GM23338 (cell line): ENCODE data around the gene DPYSL5. TPM values are rescaled to one million over a fixed set of nuclear protein-coding genes. Genes with fewer than 3 reads are reported as not detected.

ENCODE experiments used
- ATAC-seq: fragments of 200-7000 bp; cut with Tn5 transposase; 3 replicates; pipeline ENCODE4 v1.9.1; 2020
- DNase-seq: peaks from one replicate; pipeline ENCODE4 v3.0.0-alpha.2; 2015; ENCODE audit warnings: low spot score
- H2AFZ ChIP-seq: fragments of 200-600 bp; sonication (generic); 2 replicates; pipeline ENCODE4 v1.8.0; 2016; ENCODE audit warnings: antibody characterized with exemption, mild to moderate bottlenecking, moderate library complexity
- H3F3A ChIP-seq: fragments of 200-600 bp; sonication (generic); replicated peaks from 2 replicates; pipeline ENCODE4 v1.8.0; 2017; ENCODE audit warnings: antibody characterized with exemption, mixed run types, low read depth
- H3K27ac ChIP-seq: fragments of 200-600 bp; sonication (generic); 2 replicates; pipeline ENCODE4 v1.6.1; 2016; ENCODE audit warnings: low read depth
- H3K27me3 ChIP-seq: fragments of 200-600 bp; sonication (generic); 2 replicates; pipeline ENCODE4 v1.8.0; 2016; ENCODE audit warnings: mild to moderate bottlenecking, mixed run types, moderate library complexity; ENCODE audit not compliant: insufficient read depth
- H3K36me3 ChIP-seq: fragments of 200-600 bp; sonication (generic); 2 replicates; pipeline ENCODE4 v1.8.0; 2016; ENCODE audit warnings: mild to moderate bottlenecking; ENCODE audit not compliant: insufficient read depth
- H3K4me1 ChIP-seq: fragments of 200-600 bp; sonication (generic); 2 replicates; pipeline ENCODE4 v1.8.0; 2016; ENCODE audit warnings: mild to moderate bottlenecking, moderate library complexity; ENCODE audit not compliant: insufficient read depth
- H3K4me2 ChIP-seq: fragments of 200-600 bp; sonication (generic); 2 replicates; pipeline ENCODE4 v1.7.1; 2017; ENCODE audit warnings: mixed run types
- H3K4me3 ChIP-seq: fragments of 200-600 bp; sonication (generic); 2 replicates; pipeline ENCODE4 v1.6.1; 2016; ENCODE audit warnings: mixed run types
- H3K79me2 ChIP-seq: fragments of 200-600 bp; sonication (generic); replicated peaks from 2 replicates; pipeline ENCODE4 v1.8.0; 2017; ENCODE audit warnings: mild to moderate bottlenecking; ENCODE audit not compliant: insufficient read depth
- H3K9me2 ChIP-seq: fragments of 200-600 bp; sonication (generic); 2 replicates; pipeline ENCODE4 v1.8.0; 2017; ENCODE audit not compliant: insufficient read depth
- H4K20me1 ChIP-seq: fragments of 200-600 bp; sonication (generic); replicated peaks from 2 replicates; pipeline ENCODE4 v1.8.0; 2017; ENCODE audit warnings: mild to moderate bottlenecking; ENCODE audit not compliant: insufficient read depth
- H3K27ac Mint-ChIP-seq: 2 replicates; pipeline ENCODE4 v1.8.0; 2020; ENCODE audit warnings: inconsistent platforms, mild to moderate bottlenecking, moderate library complexity, mixed read lengths
- H3K27me3 Mint-ChIP-seq: 3 replicates; pipeline ENCODE4 v1.8.0; 2022; ENCODE audit warnings: low read depth, mild to moderate bottlenecking, moderate library complexity, mixed read lengths, inconsistent platforms; ENCODE audit not compliant: insufficient read depth, poor library complexity
- H3K36me3 Mint-ChIP-seq: 3 replicates; pipeline ENCODE4 v1.8.0; 2021; ENCODE audit warnings: low read depth, mild to moderate bottlenecking, inconsistent platforms, moderate library complexity, mixed read lengths
- H3K4me1 Mint-ChIP-seq: 3 replicates; pipeline ENCODE4 v1.8.0; 2020; ENCODE audit warnings: mild to moderate bottlenecking, inconsistent platforms, mixed read lengths
- H3K4me3 Mint-ChIP-seq: 3 replicates; pipeline ENCODE4 v1.8.0; 2021; ENCODE audit warnings: moderate library complexity, mild to moderate bottlenecking, inconsistent platforms, mixed read lengths
- H3K9me3 Mint-ChIP-seq: 3 replicates; pipeline ENCODE4 v1.8.0; 2020; ENCODE audit warnings: moderate library complexity, mild to moderate bottlenecking, inconsistent platforms, mixed read lengths
- CREB1 ChIP-seq: fragments of 250-450 bp; sonication (Bioruptor Pico); IDR thresholded peaks from 2 replicates; pipeline ENCODE4 v1.5.0; 2020; ENCODE audit warnings: low read depth, mild to moderate bottlenecking, moderate library complexity
- EZH2 ChIP-seq: fragments of 200-600 bp; sonication (generic); IDR thresholded peaks from one replicate; pipeline ENCODE4 v1.8.0; 2017; ENCODE audit warnings: antibody characterized with exemption, mild to moderate bottlenecking, low read depth; ENCODE audit not compliant: unreplicated experiment
- EZH2phosphoT487 ChIP-seq: fragments of 200-600 bp; sonication (generic); IDR thresholded peaks from one replicate; pipeline ENCODE4 v1.8.1; 2018; ENCODE audit warnings: antibody characterized with exemption; ENCODE audit not compliant: unreplicated experiment
- JUNB ChIP-seq: IDR thresholded peaks from one replicate; pipeline ENCODE4 v1.6.1; 2016; ENCODE audit warnings: antibody characterized with exemption; ENCODE audit not compliant: unreplicated experiment
- NANOG ChIP-seq: IDR thresholded peaks from 2 replicates; pipeline ENCODE4 v1.6.1; 2016; ENCODE audit warnings: antibody characterized with exemption, borderline replicate concordance
- POLR2AphosphoS5 ChIP-seq: IDR thresholded peaks from 2 replicates; pipeline ENCODE4 v1.6.1; 2016; ENCODE audit warnings: antibody characterized with exemption, low read depth
- ZNF114 ChIP-seq: fragments of 250-450 bp; sonication (Bioruptor Pico); IDR thresholded peaks from 2 replicates; pipeline ENCODE4 v1.5.0; 2020; ENCODE audit warnings: mild to moderate bottlenecking, moderate library complexity
- ZNF331 ChIP-seq: fragments of 250-450 bp; sonication (Bioruptor Pico); IDR thresholded peaks from 2 replicates; pipeline ENCODE4 v1.5.0; 2020; ENCODE audit warnings: low read depth, mild to moderate bottlenecking, moderate library complexity
- polyA plus RNA-seq: library from polyadenylated mRNA; unstranded; fragments of >200 nt; fragmentation: Nextera tagmentation; extraction: Ambion mirVana; gene quantifications from 2 replicates; pipeline ENCODE4 v1.2.1, GENCODE V29; 2016
- total RNA-seq: library from RNA; depleted of rRNA; stranded (reverse); fragments of >200 nt; shearing (Covaris generic); gene quantifications from 2 replicates; pipeline ENCODE4 v1.2.3, GENCODE V29; 2014
- TF ChIP-seq, protein P1 (sequence below): IDR thresholded peaks from 2 replicates; pipeline ENCODE4 v1.6.1; 2016; ENCODE audit warnings: antibody characterized with exemption
- TF ChIP-seq, protein P2 (sequence below): fragments of 250-450 bp; sonication (Bioruptor Pico); IDR thresholded peaks from 2 replicates; pipeline ENCODE4 v1.5.0; 2020; ENCODE audit warnings: mild to moderate bottlenecking, moderate library complexity
- TF ChIP-seq, protein P3 (sequence below), 2 experiments: fragments of 200-600 bp in 1 of 2; sonication (generic) in 1 of 2; conservative IDR thresholded peaks; 2 replicates each; pipeline versions ENCODE4 v1.5.1 to v1.6.1; 2016 to 2017; ENCODE audit warnings: antibody characterized with exemption in 2 of 2, low read depth in 2 of 2, mild to moderate bottlenecking in 2 of 2, moderate library complexity in 1 of 2
- TF ChIP-seq, protein P4 (sequence below): IDR thresholded peaks from one replicate; pipeline ENCODE4 v1.6.1; 2018; ENCODE audit warnings: antibody characterized with exemption; ENCODE audit not compliant: unreplicated experiment

Gene DPYSL5
- total and polyA plus RNA-seq, 2 experiments from 2014 or later = 3.1 to 8.1 TPM

DNA sequence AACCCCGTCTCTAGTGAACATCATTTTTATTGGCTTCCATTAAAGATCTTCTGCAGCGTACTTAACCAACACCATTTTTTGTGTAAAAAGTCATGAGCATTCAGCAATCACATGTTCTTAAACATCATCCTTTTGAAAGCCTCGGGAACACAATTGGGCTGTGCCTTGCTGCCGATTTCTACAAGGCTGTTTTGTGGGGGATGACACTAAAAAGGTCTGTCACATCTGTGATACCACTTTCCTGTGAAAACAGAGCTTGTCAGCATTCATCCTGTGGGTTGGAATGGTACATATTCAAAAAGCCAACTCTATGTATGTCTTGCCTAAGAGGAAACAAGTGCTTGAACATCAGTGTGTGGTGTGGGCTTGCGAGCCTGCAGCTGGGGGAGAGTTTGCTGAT is 73.4 kb downstream of the DPYSL5 start:
- no peak for DNase-seq
- Histone ChIP-seq H3K4me3 (no peak overlapping the region), H3K79me2 (no peaks in the 10 kb centered on the region), H3K36me3 (no peaks in the 10 kb centered on the region), H3K27ac (no peak overlapping the region), H3K4me2 (no peak overlapping the region), H3F3A (no peaks in the 10 kb centered on the region), H2AFZ (no peak overlapping the region), H4K20me1 (no peaks in the 10 kb centered on the region), H3K9me2 (no peaks in the 10 kb centered on the region), H3K4me1 (peaks cover 4% of the 10 kb centered on the region; the same call in 1 of the 2 replicates), H3K27me3 (no peaks in the 10 kb centered on the region)
- H3K9me3 Mint-ChIP-seq = no peaks in the 10 kb centered on the region
- H3K4me1 Mint-ChIP-seq = peaks cover 23% of the 10 kb centered on the region
- TF ChIP-seq ZNF331 (CRISPR knock-in tag) = no peak
- no peak for TF ChIP-seq POLR2AphosphoS5
- TF ChIP-seq EZH2 = no peak
- no peak for TF ChIP-seq NANOG
- TF ChIP-seq, protein P1, sequence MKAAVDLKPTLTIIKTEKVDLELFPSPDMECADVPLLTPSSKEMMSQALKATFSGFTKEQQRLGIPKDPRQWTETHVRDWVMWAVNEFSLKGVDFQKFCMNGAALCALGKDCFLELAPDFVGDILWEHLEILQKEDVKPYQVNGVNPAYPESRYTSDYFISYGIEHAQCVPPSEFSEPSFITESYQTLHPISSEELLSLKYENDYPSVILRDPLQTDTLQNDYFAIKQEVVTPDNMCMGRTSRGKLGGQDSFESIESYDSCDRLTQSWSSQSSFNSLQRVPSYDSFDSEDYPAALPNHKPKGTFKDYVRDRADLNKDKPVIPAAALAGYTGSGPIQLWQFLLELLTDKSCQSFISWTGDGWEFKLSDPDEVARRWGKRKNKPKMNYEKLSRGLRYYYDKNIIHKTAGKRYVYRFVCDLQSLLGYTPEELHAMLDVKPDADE = no peak
- TF ChIP-seq JUNB = no peak
- TF ChIP-seq, protein P2, sequence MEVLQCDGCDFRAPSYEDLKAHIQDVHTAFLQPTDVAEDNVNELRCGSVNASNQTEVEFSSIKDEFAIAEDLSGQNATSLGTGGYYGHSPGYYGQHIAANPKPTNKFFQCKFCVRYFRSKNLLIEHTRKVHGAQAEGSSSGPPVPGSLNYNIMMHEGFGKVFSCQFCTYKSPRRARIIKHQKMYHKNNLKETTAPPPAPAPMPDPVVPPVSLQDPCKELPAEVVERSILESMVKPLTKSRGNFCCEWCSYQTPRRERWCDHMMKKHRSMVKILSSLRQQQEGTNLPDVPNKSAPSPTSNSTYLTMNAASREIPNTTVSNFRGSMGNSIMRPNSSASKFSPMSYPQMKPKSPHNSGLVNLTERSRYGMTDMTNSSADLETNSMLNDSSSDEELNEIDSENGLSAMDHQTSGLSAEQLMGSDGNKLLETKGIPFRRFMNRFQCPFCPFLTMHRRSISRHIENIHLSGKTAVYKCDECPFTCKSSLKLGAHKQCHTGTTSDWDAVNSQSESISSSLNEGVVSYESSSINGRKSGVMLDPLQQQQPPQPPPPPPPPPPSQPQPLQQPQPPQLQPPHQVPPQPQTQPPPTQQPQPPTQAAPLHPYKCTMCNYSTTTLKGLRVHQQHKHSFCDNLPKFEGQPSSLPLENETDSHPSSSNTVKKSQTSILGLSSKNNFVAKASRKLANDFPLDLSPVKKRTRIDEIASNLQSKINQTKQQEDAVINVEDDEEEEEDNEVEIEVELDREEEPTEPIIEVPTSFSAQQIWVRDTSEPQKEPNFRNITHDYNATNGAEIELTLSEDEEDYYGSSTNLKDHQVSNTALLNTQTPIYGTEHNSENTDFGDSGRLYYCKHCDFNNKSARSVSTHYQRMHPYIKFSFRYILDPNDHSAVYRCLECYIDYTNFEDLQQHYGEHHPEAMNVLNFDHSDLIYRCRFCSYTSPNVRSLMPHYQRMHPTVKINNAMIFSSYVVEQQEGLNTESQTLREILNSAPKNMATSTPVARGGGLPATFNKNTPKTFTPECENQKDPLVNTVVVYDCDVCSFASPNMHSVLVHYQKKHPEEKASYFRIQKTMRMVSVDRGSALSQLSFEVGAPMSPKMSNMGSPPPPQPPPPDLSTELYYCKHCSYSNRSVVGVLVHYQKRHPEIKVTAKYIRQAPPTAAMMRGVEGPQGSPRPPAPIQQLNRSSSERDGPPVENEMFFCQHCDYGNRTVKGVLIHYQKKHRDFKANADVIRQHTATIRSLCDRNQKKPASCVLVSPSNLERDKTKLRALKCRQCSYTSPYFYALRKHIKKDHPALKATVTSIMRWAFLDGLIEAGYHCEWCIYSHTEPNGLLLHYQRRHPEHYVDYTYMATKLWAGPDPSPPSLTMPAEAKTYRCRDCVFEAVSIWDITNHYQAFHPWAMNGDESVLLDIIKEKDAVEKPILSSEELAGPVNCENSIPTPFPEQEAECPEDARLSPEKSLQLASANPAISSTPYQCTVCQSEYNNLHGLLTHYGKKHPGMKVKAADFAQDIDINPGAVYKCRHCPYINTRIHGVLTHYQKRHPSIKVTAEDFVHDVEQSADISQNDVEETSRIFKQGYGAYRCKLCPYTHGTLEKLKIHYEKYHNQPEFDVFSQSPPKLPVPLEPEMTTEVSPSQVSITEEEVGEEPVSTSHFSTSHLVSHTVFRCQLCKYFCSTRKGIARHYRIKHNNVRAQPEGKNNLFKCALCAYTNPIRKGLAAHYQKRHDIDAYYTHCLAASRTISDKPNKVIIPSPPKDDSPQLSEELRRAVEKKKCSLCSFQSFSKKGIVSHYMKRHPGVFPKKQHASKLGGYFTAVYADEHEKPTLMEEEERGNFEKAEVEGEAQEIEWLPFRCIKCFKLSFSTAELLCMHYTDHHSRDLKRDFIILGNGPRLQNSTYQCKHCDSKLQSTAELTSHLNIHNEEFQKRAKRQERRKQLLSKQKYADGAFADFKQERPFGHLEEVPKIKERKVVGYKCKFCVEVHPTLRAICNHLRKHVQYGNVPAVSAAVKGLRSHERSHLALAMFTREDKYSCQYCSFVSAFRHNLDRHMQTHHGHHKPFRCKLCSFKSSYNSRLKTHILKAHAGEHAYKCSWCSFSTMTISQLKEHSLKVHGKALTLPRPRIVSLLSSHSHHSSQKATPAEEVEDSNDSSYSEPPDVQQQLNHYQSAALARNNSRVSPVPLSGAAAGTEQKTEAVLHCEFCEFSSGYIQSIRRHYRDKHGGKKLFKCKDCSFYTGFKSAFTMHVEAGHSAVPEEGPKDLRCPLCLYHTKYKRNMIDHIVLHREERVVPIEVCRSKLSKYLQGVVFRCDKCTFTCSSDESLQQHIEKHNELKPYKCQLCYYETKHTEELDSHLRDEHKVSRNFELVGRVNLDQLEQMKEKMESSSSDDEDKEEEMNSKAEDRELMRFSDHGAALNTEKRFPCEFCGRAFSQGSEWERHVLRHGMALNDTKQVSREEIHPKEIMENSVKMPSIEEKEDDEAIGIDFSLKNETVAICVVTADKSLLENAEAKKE (CRISPR knock-in tag) = no peak
- TF ChIP-seq, protein P3, sequence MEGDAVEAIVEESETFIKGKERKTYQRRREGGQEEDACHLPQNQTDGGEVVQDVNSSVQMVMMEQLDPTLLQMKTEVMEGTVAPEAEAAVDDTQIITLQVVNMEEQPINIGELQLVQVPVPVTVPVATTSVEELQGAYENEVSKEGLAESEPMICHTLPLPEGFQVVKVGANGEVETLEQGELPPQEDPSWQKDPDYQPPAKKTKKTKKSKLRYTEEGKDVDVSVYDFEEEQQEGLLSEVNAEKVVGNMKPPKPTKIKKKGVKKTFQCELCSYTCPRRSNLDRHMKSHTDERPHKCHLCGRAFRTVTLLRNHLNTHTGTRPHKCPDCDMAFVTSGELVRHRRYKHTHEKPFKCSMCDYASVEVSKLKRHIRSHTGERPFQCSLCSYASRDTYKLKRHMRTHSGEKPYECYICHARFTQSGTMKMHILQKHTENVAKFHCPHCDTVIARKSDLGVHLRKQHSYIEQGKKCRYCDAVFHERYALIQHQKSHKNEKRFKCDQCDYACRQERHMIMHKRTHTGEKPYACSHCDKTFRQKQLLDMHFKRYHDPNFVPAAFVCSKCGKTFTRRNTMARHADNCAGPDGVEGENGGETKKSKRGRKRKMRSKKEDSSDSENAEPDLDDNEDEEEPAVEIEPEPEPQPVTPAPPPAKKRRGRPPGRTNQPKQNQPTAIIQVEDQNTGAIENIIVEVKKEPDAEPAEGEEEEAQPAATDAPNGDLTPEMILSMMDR (conservative IDR thresholded peaks at IDR 0.05; ENCODE audit: low read depth in 2 of 2) = no peak
- no peak for TF ChIP-seq EZH2phosphoT487
- no peak for TF ChIP-seq ZNF114 (CRISPR knock-in tag)
- TF ChIP-seq, protein P4, sequence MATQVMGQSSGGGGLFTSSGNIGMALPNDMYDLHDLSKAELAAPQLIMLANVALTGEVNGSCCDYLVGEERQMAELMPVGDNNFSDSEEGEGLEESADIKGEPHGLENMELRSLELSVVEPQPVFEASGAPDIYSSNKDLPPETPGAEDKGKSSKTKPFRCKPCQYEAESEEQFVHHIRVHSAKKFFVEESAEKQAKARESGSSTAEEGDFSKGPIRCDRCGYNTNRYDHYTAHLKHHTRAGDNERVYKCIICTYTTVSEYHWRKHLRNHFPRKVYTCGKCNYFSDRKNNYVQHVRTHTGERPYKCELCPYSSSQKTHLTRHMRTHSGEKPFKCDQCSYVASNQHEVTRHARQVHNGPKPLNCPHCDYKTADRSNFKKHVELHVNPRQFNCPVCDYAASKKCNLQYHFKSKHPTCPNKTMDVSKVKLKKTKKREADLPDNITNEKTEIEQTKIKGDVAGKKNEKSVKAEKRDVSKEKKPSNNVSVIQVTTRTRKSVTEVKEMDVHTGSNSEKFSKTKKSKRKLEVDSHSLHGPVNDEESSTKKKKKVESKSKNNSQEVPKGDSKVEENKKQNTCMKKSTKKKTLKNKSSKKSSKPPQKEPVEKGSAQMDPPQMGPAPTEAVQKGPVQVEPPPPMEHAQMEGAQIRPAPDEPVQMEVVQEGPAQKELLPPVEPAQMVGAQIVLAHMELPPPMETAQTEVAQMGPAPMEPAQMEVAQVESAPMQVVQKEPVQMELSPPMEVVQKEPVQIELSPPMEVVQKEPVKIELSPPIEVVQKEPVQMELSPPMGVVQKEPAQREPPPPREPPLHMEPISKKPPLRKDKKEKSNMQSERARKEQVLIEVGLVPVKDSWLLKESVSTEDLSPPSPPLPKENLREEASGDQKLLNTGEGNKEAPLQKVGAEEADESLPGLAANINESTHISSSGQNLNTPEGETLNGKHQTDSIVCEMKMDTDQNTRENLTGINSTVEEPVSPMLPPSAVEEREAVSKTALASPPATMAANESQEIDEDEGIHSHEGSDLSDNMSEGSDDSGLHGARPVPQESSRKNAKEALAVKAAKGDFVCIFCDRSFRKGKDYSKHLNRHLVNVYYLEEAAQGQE = no peak
- TF ChIP-seq CREB1 (CRISPR knock-in tag) = no peak
- H3K27me3 Mint-ChIP-seq = no peaks in the 10 kb centered on the region
- no peak overlapping the region for H3K27ac Mint-ChIP-seq
- no peaks in the 10 kb centered on the region for H3K36me3 Mint-ChIP-seq
- no peak for ATAC-seq
- H3K4me3 Mint-ChIP-seq = no peak overlapping the region
